ENCODE measurements around the gene CDC6. TPM values are rescaled to one million over a fixed set of nuclear protein-coding genes. Genes with fewer than 3 reads are reported as not detected.
A peak's percentile ranks its signal among the peaks of the same experiment; 100 is the strongest.

The CDC6 gene
- total and polyA plus RNA-seq, 11 donors, result 0.07 to 9.8 (median 0.69) TPM

- H3K4me3 ChIP-seq, result peak overlapping the region in 5 of 12 donors; percentile 50 to 66 (median 63)
- no peaks in the 10 kb centered on the region for H3K9me3 ChIP-seq
- DNase-seq (peak in 2 of 5 donors; percentile 20 to 55), ATAC-seq (no peak)
- no peaks in the 10 kb centered on the region for H3K36me3 ChIP-seq
- no peaks in the 10 kb centered on the region for H3K27me3 ChIP-seq
- 85 to 88% (median 86%) methylated on average over 2 of the region's 2 CpGs for WGBS, 4 donors
- H3K4me1 ChIP-seq, result peaks cover 21 to 88% (median 84%) of the 10 kb centered on the region in 12 donors
- intact Hi-C loops (cut with DNase I), result loop anchor here (2.0 to 10.0 kb wide), 5 partner anchors 39 to 645 kb away; partner anchors contain the start of genes TOP2A (in 5 of the 10), PNMT (in 1 of the 10) and TCAP (in 1 of the 10)
- H3K27ac ChIP-seq, result peak overlapping the region in 7 of 12 donors; percentile 84 to 99 (median 95)
- TF ChIP-seq POLR2A (IDR thresholded peaks at IDR 0.05) (no peak), CTCF (IDR thresholded peaks at IDR 0.05) (no peak)
Observed at GRCh38 chr17:40309949-40310510, 22.4 kb downstream of the CDC6 start.

GRCh38 chr17:40310882-40311391 is 23.3 kb downstream of the CDC6 start:
- intact Hi-C loops (cut with DNase I), result loop anchor here in 2 of 10 donors (2.0 to 10.0 kb wide), 2 partner anchors 38 to 646 kb away; partner anchors contain the start of genes PNMT (in 1 of the 2) and TCAP (in 1 of the 2)
- DNase-seq, result peak in 4 of 5 donors; percentile 55 to 78 (median 69)

GRCh38 chr17:40311575-40311974 is 23.9 kb downstream of the CDC6 start:
- WGBS, 4 donors, result 24 to 40% (median 27%) methylated on average over 1 to 2 of the region's 2 CpGs
- intact Hi-C loops (cut with DNase I), result loop anchor here in 2 of 10 donors (2.0 to 10.0 kb wide), 2 partner anchors 37 to 647 kb away; partner anchors contain the start of genes PNMT (in 1 of the 2) and TCAP (in 1 of the 2)
- ATAC-seq (peak in 3 of 4 donors; percentile 5 to 35 (median 7)), DNase-seq (peak; percentile 66 to 79 (median 72))
- H3K36me3 ChIP-seq, result no peaks in the 10 kb centered on the region
- TF ChIP-seq CTCF (IDR thresholded peaks at IDR 0.05), result peak in 1 of 12 donors; percentile 16
- no peak for TF ChIP-seq POLR2A (IDR thresholded peaks at IDR 0.05)
- no peaks in the 10 kb centered on the region for H3K9me3 ChIP-seq
- peak overlapping the region; percentile 61 to 99 (median 88) for H3K27ac ChIP-seq
- peaks cover 24 to 100% (median 97%) of the 10 kb centered on the region in 12 donors for H3K4me1 ChIP-seq
- no peaks in the 10 kb centered on the region for H3K27me3 ChIP-seq
- H3K4me3 ChIP-seq, result no peak overlapping the region

More at GRCh38 chr17:40310882-40311391, 23.3 kb downstream of the CDC6 start:
- H3K27me3 ChIP-seq, result no peaks in the 10 kb centered on the region
- no peak overlapping the region for H3K4me3 ChIP-seq
- TF ChIP-seq POLR2A (IDR thresholded peaks at IDR 0.05) (no peak), CTCF (IDR thresholded peaks at IDR 0.05) (no peak)
- no peaks in the 10 kb centered on the region for H3K36me3 ChIP-seq
- no peaks in the 10 kb centered on the region for H3K9me3 ChIP-seq
- peaks cover 21 to 97% (median 93%) of the 10 kb centered on the region in 12 donors for H3K4me1 ChIP-seq
- ATAC-seq, result peak; percentile 68 to 77 (median 72)
- WGBS, 4 donors, result 48 to 72% (median 57%) methylated on average over 7 of the region's 7 CpGs
- H3K27ac ChIP-seq, result peak overlapping the region; percentile 61 to 99 (median 88)

GRCh38 chr17:40312131-40312731 is 24.6 kb downstream of the CDC6 start:
- peaks cover 29 to 100% (median 97%) of the 10 kb centered on the region in 12 donors for H3K4me1 ChIP-seq
- peak overlapping the region in 1 of 12 donors; percentile 9 for H3K4me3 ChIP-seq
- peak overlapping the region; percentile 61 to 99 (median 88) for H3K27ac ChIP-seq
- intact Hi-C loops (cut with DNase I), result loop anchor here in 1 of 10 donors (10.0 kb wide), 1 partner anchor 647 kb away; the partner anchor contains the start of genes PNMT and TCAP
- H3K27me3 ChIP-seq, result no peaks in the 10 kb centered on the region
- no peaks in the 10 kb centered on the region for H3K36me3 ChIP-seq
- no peak for TF ChIP-seq POLR2A (IDR thresholded peaks at IDR 0.05)
- TF ChIP-seq CTCF (IDR thresholded peaks at IDR 0.05), result no peak
- no peaks in the 10 kb centered on the region for H3K9me3 ChIP-seq
- DNase-seq, result peak in 4 of 5 donors; percentile 68 to 81 (median 73)
- 23 to 27% (median 25%) methylated on average over 6 to 7 of the region's 7 CpGs for WGBS, 4 donors
- peak; percentile 38 to 63 (median 53) for ATAC-seq

Measured in heart left ventricle (tissue), 16 donors.